Measurements from ENCODE around the gene DCDC2.
"Not testable (repeated sequence)": the region's sequence is repeated elsewhere in the genome, so short reads cannot be mapped to it uniquely, and the experiment has no call there.

The DCDC2 gene

DNA sequence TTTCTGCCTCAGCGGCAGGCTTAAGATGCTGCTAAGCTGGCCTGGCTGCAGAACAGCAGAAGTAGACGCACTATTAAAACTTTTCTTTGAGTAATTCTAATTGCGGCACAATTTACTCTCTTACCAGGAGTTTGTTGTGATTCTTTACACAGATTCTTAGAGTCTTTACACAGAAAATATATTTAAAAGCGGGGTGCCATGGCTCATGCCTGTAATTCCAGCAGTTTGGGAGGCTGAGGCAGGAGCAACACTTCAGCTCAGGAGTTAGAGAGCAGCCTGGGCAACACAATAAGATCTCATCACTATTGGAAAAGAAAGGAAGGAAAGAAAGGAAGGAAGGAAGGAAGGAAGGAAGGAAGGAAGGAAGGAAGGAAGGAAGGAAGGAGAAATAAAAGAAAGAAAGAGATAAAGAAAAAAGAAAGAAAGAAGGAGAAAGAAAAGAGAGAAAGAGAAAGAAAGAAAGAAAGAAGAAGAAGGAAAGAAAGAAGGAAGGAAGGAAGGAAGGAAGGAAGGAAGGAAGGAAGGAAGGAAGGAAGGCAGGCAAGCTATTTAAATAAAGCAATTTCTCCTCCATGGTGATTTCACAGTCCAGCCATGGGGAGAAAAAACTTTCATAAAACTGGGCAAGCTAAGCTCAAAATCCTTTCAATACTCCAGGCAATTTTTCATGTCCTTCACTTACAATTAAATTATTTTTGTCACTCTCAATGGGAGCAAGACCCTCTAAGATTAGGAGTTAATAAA is 23.8 kb upstream of the DCDC2 start:
- in situ Hi-C loops (cut with MboI; ENCODE audit: low sequenced_read_pairs), result no loop called here

DNA sequence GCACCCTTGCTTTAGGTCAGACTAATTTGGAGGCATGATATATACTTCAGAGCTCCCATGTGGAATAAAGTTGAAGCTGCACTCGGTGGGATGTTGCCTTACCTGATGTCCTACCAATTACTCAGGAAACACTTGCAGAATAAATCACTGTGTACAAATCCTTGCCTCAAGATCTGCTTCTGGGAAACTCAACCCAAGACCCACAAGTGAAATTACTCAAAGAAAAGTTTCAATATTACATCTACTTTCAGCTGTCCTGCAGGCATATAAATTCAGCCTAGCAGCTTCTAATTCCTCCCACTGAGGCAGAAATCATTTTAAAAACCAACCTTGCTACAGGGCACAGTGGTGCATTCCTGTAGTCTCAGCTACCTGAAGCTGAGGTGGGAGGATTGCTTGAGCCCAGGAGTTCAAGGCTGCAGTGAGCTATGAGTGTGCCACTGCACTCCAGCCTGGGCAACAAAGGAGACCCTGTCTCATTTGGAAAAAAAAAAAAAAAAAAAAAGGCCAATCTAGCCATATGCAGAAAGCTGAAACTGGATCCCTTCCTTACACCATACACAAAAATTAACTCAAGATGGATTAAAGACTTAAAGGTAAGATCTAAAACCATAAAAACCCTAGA is 20.7 kb upstream of the DCDC2 start:
- in situ Hi-C loops (cut with MboI; ENCODE audit: low sequenced_read_pairs), result no loop called here

DNA sequence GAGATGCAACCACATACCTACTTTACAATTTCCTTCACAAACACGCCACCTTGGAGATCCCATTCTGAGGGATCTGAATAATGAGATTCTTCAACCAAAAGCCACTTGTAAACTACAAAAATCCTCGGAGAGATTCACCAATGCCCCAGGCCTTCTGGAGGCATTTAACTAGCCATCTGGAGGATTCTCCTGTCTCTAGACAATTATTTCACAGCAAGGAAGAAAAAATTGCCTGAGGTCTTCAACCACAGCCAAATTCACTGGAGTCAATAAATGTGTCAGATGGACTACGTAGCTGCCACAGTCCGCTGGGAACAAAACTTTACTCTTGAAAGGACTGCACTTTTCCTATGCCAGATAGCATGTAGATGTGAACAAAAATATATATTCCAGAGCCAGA is 19.0 kb upstream of the DCDC2 start:
- in situ Hi-C loops (cut with MboI; ENCODE audit: low sequenced_read_pairs), result no loop called here

DNA sequence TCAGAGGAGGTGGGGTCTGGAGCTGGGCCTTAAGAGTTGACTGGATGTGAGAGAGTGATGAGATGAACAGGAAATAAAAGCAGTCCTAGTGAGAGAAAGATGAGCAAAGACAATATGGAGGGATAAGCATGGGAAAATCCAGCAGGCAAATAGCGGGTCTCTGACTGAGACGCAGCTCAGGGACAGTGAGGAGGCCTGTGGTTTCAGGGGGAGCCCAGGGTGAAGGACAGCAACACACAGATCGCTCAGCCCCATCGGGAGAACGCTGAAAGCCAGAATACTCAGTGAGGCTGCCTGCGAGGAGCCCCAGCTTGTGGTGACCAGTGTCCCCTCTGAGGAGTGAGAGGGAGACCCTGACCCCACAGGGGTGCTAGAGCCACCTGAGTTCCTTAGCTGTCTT is 16.8 kb upstream of the DCDC2 start:
- in situ Hi-C loops (cut with MboI; ENCODE audit: low sequenced_read_pairs), result no loop called here

DNA sequence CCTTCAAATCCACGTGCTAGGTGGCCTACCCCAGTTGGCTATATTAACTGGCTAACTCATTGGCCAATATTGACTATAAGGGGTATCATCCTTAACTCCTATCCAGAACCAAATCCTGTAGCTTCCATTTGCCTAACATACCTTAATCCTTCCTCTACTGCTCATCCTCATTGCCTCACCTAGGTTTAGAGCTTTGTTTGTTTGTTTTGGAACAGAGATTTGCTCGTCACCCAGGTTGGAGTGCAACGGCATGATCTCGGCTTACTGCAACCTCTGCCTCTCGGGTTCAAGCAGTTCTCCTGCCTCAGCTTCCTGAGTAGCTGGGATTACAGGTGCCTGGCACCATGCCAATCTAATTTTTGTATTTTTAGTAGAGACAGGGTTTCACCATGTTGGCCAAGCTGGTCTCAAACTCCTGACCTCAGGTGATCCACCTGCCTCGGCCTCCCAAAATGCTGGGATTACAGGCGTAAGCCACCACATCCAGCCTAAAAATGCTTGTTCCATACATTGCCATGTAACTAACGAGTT is 7.3 kb upstream of the DCDC2 start:
- in situ Hi-C loops (cut with MboI; ENCODE audit: low sequenced_read_pairs), result not testable (repeated sequence)

DNA sequence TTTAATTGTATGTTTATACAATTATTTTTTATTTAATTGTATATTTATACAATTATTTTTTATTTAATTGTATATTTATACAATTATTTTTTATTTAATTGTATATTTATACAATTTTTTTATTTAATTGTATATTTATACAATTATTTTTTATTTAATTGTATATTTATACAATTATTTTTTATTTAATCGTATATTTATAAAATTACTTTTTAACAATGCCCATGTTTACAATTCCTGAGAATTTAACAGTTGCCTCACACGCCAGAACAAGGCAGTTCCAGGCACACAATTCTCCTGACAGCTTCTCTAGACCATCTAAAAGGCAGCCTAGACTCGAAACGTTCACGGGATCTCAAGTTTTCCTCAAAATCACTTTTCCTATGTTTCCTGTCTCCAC is 4.5 kb upstream of the DCDC2 start:
- in situ Hi-C loops (cut with MboI; ENCODE audit: low sequenced_read_pairs), result not testable (repeated sequence)

DNA sequence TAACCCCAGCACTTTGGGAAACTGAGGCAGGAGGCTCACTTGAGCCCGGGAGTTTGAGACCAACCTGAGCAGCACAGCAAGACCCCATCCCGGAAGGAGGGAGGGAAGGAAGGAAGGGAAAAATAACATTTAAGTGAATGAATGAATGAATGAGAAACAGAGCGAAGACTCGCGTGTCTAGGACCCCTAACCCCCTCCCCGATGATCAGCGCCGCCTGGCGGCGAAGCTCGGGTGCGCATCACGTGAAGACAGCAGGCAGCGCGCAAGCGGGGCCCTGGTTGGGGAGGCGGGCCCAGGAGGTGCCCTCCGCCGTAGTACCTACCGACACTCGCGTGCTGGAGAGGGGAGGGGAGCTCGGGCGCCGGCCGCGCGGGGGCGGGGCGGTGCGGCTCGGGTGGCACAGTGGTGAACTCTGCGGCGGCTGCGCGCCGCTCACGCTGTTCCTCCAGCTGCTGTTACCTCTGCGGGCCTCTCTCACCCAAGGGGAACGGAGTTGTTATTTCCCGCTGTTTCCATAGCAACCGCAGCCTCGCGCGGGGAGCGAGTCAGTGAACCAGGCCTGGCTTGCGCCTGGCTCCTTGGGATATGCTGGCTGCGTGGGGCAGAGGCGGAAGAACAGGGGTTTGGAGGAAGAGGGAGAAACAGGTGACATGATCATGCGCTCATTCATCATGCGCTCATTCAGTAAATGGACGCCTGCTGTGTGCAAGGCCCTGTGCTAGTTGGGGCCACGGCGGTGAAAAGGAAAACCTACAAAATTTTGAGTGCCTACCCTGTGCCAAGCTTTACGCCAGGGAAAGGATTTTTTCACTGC is 2.0 kb upstream of the DCDC2 start:
- in situ Hi-C loops (cut with MboI; ENCODE audit: low sequenced_read_pairs), result no loop called here

DNA sequence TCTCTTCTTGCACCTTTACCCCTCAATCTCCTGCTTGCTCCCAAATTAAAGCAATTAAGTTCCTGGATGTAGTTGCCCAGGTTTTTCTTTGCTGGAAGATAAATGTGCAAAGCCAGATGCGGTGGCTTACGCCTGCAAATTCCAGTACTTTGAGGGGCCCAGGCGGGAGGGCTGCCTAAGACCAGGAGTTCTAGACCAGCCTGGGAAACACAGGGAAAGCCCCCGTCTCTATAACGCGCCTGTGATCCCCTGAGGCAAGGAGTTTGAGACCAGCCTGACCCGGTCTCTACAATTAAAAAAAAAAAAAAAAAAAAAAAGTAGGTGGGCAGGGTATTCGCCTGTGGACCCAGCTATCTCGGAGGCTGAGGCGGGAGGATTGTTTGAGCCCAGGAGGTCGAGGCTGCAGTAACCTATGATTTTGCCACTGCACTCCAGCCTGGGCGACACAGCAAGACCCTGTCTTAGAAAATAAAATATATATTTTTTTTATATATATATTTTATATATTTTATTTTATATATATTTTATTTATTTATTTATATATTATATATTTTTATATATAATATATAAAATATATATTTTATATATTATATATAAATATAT is 461 bp upstream of the DCDC2 start:
- in situ Hi-C loops (cut with MboI; ENCODE audit: low sequenced_read_pairs), result no loop called here

DNA sequence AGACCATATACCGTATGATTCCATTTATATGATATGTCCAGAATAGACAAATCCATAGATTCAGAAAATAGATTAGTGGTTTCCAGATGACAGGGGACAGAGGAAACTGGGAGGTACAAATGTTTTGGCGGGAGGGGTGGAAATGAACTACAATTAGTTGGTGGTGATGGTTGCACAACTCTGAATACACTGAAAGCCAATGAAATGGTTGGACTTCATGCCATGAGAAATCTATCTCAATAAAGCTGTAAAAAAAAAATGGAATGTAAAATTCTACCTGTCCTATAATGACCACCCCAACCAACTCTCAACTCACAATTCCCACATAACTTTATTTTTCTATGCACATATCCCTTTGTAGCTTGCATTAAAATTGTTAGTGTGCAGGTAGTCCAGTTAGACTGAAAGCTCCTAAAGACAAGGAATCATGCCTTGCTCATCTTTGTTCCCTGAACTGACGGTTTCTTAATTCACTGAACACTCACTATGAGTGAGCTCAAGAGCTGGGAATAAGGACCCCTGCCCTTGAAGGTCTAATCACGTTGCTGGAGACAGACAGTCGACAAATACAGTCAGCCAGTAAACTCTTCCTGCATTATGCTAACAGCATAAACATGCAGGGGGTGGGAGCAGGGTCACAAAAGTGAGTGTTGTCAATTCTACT is 1.4 kb downstream of the DCDC2 start:
- in situ Hi-C loops (cut with MboI; ENCODE audit: low sequenced_read_pairs), result no loop called here

DNA sequence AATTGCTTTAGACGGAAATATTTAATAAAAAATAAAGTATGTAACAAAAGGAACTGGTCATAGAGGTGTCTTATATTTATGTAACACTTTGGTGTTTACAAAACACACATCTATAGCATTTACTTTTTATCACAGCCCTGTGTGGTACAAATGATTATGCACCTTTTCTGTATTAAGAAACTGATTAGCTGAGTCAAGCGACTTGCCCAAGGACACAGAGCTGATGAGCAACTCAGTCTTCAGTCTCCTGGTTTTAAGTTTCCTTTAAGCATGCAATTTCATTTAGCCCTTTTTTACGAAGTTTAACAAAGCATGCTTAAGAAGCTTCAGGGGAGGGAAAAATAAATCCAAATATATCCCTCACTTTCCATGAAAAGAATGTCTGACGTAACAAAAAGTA is 2.5 kb downstream of the DCDC2 start:
- in situ Hi-C loops (cut with MboI; ENCODE audit: low sequenced_read_pairs), result no loop called here

DNA sequence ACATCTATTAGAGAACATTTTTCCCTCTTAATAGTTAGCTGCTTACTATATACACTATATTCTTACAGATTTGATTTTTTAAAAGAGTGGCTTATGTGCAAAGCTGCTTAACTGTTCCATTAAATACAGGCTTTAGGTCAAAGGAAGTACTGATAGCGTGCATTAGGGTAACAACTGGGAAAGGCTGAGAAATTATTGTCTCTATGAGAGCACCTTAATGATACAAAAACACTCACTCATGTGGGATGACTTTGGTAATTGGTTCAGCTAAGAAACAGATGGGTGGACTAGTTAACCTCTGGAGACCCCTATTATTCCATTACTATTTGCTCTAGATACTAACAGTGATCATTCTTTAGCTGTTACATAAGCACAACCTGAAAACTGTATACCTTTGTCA is 4.0 kb downstream of the DCDC2 start:
- in situ Hi-C loops (cut with MboI; ENCODE audit: low sequenced_read_pairs), result no loop called here

DNA sequence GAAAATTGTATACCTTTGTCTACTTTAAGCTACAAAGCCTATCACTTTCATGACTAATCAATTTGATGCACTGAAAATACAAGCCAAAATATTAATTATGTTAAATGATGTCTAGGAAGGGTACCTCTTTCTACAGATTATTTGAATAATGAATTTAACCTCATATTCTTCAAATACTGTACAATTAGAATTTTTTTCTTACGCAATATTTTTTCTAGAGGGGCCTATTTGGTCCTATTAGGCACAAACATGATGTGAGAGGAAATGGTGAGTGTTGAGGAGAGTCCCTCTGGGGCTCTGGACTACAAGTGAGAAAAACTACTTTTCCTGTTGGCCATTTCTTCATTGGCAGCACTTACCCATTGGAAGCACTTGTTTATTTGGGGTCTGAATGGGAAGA is 5.4 kb downstream of the DCDC2 start:
- in situ Hi-C loops (cut with MboI; ENCODE audit: low sequenced_read_pairs), result no loop called here

DNA sequence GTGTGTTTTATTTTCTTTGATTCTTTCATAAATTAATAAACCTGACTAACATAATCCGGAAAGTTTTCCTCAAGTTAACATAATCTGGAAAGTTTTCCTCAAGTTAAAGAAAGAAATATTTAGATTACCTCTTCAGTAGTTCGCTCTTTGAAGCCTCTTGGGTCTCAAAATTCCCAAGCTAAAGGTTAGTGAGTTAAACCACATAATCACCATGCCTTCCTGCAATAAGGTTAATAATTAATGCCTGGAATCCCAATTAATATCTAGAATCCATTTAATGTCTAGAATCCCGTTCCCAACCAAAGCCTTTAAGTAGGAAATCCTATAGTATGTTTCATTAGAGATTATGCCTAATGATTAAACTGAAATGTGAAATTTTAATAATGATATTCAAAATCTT is 12.9 kb downstream of the DCDC2 start:
- in situ Hi-C loops (cut with MboI; ENCODE audit: low sequenced_read_pairs), result no loop called here

DNA sequence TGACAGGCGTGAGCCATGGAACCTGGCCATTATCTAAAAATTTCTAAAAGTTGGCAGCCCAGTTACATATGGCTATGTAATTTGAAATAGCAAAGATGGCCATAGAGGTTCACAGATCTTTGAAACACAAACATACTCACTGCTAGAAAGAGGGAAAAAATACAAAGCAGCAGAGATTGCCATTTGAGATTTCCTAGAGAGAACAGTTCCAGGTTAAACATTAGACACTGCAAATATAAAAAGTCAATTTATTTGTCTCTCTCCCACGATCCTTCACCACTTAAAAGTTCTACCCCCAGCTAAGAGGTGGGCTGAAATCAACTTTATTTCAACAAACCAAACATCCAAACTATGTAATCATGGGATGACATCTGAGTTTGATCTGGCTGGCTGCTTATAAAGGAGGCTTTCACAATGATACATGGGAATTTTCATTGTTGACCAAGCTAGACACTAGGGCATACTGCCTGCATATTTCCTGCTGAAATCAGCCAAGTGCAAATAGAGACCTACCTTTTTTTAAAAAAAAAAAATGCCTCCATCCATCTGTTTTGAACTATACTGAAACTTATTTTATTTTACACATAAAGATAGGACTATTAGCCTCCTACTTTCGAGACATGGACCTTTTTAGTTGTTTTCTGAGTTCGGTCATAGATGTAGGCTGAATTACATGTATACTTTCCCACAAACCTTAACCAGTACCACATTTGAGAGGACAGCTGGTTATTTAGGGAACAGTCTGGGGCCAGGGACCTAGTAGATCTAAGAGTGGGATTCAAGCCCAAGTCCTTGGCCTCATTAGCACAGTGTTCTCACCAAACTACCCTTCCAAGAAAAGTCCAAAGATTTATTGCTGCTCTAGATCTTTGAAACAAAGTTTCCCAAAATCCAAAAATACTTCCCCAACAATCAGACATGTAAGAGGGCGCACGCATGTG is 16.6 kb downstream of the DCDC2 start:
- in situ Hi-C loops (cut with MboI; ENCODE audit: low sequenced_read_pairs), result no loop called here

DNA sequence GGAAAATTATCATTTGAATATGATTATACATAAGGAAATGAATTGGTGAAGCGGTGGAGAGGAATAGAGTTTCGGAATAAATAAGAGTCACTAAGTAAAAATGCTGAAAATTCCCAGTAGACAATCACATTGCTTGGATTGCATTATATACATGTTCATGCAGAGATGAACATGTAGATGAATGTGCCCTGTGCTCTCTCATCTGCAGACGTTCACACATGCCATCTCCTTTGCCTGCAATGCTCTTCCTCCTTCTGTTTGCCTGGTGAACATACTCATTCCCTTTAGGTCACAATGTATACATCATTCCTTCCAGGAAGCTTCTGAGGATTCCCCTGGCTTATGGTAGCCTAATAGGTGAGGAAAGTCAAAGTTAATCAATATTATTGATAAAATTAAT is 17.9 kb downstream of the DCDC2 start:
- in situ Hi-C loops (cut with MboI; ENCODE audit: low sequenced_read_pairs), result no loop called here

DNA sequence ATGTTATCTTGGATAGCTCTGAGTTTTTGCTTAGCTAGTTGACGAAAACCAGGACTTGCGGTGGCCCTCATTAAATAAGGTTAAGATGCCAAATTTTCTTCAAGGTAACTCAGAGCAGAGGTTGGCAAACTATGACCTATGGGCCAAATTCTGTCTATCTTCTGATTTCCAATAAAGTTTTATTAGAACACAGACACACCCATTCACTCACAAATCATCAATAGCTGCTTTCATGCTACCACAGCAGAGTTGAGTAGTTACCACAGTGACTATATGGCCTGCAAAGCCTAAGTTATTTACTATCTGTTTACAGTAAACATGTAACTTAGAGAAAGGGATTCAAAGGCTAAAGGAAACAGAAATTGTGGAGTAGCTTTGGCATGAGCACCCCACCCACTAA is 23.6 kb downstream of the DCDC2 start:
- in situ Hi-C loops (cut with MboI; ENCODE audit: low sequenced_read_pairs), result no loop called here

DNA sequence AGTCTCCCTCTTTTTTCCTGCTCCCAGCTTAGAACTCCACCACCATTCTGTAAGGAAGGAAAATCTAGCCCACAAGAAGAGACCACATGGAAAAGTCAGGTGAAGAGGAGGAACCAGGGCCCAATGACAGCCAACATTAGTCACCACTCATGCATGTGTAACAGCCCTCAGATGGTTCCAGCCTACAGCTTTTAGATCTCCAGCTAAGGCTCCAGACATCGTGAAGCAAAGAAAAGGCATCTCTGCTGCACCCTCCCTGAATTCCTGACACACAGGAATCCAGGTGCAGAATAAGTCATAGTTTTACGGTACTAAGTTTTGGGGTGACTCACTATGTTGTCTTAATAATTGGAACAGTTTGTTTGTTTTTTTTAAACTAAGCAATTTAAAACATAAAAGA is 25.5 kb downstream of the DCDC2 start:
- in situ Hi-C loops (cut with MboI; ENCODE audit: low sequenced_read_pairs), result no loop called here

DNA sequence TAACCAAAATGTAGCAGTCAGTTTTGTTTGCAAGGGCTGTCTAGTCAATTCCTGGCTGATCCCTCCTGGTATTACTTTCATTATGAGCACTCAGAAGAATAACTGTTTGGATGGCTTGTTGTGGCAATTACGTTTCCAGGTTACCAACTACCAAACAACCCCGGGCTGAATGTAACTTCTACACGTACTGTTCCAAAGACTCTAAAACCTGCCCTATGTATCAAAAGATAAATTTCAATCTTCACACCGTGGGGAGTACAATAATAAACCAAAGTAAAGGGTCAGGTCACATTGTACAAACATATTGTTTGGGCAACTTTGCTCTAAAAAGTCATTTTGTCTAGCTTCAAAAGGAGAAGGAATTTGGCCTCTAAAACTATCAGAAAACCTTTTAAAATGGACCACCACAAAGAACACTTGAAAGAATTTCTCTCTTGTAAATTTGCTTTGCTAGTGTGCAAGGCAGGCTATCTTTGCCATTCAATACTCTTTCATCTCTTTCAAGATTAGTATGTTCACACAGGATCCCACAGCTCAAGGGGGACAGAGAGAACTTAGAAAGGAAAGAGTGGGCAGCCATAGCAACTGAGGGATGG is 27.6 kb downstream of the DCDC2 start:
- in situ Hi-C loops (cut with MboI; ENCODE audit: low sequenced_read_pairs), result no loop called here

DNA sequence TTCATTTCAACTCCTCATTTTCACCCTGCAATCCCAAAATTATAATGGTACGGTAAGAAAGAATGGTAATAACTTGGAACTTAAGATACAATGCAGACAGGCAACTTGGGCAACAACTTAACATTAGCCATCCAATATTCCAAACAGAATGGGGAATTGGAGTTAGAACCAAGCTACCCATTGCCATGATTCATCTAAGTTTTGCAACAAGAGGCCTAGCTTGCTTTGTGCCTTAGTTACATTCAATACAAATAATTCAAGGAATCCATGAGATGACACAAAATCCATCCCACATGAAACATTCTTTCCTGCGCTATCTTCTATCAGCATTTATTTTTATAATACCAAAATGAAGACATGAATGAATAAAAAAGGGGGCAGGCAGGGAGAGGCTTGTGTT is 28.4 kb downstream of the DCDC2 start:
- in situ Hi-C loops (cut with MboI; ENCODE audit: low sequenced_read_pairs), result no loop called here

Data from HL-60/S4 (cell line).